ENCODE measurements around the gene TBPL1.

The TBPL1 gene

DNA sequence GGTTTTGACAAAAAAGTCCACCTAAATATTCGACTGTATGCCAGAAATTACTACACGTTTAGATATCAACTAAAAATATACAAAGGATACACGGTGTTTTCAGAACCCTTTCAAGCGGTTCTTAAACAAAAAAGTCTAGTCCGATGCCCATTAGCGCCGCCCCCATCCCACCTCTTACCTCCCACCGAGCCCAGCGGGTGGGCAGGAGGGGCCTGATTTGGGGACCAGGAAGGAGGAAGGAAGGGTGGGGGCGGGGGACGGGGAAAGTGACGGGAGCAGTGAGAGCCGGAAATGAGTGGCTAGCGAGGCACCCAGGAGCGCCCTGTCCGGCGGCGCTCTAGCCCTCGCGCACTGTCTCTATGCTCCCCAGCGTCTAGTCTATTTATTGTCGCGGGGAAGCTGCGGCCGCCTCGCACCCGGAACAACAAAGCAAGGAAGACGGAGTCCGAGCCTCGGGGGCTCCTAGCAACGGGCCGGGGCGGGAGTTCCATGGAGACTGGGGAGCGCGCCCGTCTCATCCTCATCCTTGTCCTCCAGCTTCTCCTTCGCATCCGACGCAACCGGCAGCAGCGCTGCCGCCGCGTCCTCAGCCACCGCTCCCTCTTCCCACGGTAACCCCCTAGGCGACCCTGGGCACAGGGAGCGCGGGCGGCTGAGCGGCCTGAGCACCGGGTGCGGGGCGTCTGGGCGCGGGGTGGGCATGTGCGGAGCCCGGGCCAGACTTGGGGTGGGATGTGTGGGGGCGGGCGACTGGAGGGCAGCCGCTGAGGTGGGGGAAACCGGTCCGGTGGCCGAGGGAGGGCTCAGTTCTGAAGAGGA is at the start of gene TBPL1:
TSS of gene TBPL1 (plus strand) at position 410 of the 819 bp plus-strand sequence. CDS start 26,902 bp downstream, outside the sequence.
- peak within 1 kb of the TSS; percentile 55 for H3K27ac ChIP-seq
- TF ChIP-seq, protein P1, sequence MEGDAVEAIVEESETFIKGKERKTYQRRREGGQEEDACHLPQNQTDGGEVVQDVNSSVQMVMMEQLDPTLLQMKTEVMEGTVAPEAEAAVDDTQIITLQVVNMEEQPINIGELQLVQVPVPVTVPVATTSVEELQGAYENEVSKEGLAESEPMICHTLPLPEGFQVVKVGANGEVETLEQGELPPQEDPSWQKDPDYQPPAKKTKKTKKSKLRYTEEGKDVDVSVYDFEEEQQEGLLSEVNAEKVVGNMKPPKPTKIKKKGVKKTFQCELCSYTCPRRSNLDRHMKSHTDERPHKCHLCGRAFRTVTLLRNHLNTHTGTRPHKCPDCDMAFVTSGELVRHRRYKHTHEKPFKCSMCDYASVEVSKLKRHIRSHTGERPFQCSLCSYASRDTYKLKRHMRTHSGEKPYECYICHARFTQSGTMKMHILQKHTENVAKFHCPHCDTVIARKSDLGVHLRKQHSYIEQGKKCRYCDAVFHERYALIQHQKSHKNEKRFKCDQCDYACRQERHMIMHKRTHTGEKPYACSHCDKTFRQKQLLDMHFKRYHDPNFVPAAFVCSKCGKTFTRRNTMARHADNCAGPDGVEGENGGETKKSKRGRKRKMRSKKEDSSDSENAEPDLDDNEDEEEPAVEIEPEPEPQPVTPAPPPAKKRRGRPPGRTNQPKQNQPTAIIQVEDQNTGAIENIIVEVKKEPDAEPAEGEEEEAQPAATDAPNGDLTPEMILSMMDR (IDR thresholded peaks at IDR 0.05), result no peak
- no peak for TF ChIP-seq ZFX (IDR thresholded peaks at IDR 0.05; ENCODE audit: borderline replicate concordance)

DNA sequence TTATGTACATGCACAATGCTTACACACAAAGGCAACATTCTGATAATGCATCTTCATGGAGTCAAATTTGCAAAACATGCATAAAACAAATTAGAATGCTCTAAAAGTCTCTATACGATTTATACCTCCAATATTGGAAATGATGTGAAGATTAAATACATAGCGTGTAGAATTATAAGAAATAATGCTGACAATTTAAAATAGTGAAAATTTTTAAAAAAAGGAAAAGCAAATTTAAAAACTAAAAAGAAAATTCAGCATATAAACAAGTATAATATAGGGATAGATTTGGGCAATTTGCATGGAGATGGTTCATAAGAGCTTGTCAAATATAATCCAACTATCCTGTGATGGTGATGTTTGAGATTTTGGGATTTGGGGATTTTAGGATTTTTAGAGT is 49.2 kb upstream of the TBPL1 start:
- no peak for TF ChIP-seq ZFX (IDR thresholded peaks at IDR 0.05; ENCODE audit: borderline replicate concordance)
- TF ChIP-seq, protein P1 (IDR thresholded peaks at IDR 0.05), result no peak
- no peak overlapping the region for H3K27ac ChIP-seq

DNA sequence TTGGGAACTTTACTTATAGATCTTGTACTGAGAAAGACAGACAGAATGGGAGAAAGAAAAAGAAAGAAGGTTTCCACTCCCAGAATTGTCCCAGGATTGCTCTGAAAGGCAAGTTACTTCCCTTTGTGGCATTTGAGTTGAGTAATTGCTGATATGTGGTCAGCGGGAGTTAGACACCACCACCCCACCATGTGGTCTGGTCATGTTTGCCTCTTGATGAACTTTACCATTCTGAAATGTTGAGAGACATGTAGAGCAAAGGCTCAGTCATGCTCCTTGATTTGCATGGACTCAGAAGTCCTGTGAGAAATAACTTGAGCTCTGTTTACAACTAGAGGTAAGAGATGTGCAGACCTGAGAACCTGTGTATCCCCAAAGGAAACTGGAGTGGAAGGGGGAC is 47.0 kb upstream of the TBPL1 start:
- TF ChIP-seq ZFX (IDR thresholded peaks at IDR 0.05; ENCODE audit: borderline replicate concordance), result no peak
- TF ChIP-seq, protein P1 (IDR thresholded peaks at IDR 0.05), result no peak
- no peak overlapping the region for H3K27ac ChIP-seq

DNA sequence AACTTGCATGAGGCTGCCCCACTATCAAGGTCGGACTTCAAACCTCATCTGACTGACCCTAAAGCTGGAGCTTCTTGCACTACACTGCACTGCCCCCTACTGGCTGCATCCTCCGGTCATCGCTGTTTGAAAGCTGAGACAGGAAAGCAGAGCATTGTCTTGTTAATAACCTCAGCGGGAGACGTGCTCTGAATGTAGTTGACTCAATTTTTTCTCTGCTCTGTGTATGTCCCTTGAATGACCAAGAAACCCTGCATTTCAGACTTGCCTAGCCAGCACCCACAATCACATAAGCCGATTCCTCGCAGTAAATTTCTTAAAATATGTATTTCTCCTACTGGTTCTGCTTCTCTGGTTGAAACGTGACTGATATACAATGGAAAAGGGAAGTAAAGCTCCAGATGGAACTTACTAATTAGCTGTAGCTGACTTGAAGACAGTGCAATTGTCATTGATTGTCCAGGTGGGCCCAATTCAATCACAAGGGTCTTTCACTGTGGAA is 36.3 kb upstream of the TBPL1 start:
- no peak overlapping the region for H3K27ac ChIP-seq

DNA sequence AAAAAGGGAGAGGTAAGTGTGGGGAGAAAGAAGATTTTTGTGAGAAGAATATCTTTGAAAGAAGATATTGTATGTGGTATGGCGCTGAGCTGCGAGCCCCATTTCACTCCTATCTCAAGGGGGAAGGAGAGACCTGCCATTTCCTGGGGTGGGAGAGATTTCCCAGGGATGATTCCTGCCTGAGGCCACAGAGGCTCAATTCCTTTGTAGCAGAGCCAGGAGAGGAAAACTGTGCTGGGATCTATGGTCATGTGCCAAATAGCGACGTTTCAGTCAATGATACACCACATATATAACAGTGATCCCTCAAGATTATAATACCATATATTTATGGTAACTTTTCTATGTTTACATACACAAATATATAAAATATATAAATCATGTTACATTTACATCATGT is 35.2 kb upstream of the TBPL1 start:
- no peak overlapping the region for H3K27ac ChIP-seq
- TF ChIP-seq, protein P1 (IDR thresholded peaks at IDR 0.05), result no peak
- TF ChIP-seq ZFX (IDR thresholded peaks at IDR 0.05; ENCODE audit: borderline replicate concordance), result no peak

More for the DNA sequence above, 36.3 kb upstream of the TBPL1 start:
- no peak for TF ChIP-seq ZFX (IDR thresholded peaks at IDR 0.05; ENCODE audit: borderline replicate concordance)
- TF ChIP-seq, protein P1 (IDR thresholded peaks at IDR 0.05), result peak; percentile 95

DNA sequence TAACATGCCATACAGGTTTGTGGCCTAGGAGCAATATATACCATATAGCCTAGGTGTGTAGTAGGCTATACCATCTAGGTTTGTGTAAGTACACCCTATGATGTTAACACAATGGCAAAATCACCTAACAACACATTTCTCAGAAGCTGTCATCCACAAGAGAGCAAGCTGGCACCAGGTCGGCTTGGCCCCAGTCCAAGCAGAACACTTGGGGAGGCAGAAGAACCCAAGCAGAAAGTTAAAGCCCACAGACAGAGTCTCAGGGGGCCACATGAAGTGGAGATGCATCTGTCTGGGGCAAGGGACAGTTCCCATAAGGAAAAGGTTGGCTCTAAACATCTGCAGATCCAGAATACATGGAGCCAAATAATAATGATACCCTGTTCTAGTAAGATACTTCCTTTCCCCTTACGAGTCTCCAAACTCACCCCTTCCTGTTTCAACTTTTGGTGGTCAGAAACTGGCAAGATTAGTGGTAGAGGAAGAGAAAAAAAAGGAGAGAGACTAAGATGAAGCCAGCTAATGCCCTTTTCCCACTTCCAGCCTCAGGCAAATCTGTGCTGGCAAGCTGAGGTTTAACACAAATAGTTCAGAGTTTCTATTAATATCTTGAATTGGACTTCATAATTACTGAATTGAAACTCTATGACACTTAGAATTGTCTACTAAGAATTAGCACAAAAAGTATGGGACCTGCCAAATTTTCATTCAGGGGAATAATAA is 34.7 kb upstream of the TBPL1 start:
- H3K27ac ChIP-seq, result no peak overlapping the region
- TF ChIP-seq, protein P1 (IDR thresholded peaks at IDR 0.05), result no peak
- TF ChIP-seq ZFX (IDR thresholded peaks at IDR 0.05; ENCODE audit: borderline replicate concordance), result no peak
